GM19452 (cell line): ENCODE results near the gene TMEM248.
A peak's percentile ranks its signal among the peaks of the same experiment; 100 is the strongest.
"Not testable (repeated sequence)": the region's sequence is repeated elsewhere in the genome, so short reads cannot be mapped to it uniquely, and the experiment has no call there.

ENCODE experiments used
- ATAC-seq: cut with Tn5 transposase; IDR thresholded peaks from one replicate; pipeline ENCODE4 v1.9.1; 2021; ENCODE audit not compliant: unreplicated experiment

TMEM248 gene, protein sequence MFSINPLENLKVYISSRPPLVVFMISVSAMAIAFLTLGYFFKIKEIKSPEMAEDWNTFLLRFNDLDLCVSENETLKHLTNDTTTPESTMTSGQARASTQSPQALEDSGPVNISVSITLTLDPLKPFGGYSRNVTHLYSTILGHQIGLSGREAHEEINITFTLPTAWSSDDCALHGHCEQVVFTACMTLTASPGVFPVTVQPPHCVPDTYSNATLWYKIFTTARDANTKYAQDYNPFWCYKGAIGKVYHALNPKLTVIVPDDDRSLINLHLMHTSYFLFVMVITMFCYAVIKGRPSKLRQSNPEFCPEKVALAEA

DNA sequence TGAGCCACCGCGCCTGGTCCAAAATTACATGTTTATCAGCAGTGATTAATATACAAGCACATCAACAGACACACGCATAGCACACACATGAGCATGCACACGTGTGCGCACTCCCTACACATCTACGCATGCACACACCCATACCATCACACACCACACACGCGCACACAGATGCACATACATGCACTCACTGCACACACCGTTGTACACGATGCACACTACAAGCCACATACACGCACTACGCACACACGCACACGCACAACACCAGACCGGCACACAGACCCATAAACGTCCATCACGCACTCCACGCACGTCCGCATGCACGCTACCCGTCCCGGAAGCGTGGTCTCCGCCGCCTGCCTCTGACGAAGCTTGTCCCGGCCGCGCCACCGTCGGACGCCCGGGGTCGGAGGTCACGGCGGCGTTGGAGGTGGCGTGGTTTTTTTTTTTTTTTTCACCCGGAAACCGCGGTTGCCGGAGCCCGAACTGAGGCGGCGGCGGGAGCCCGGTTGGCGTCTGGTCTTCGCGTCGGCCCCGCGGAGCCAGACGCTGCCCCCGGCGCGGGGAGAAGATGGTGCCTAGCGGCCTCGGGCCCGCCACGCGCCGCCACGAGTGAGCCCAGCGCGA, at the start of gene TMEM248:
Gene TMEM248, plus strand, starts transcription at position 457 of the 627 bp plus-strand sequence. CDS start 20,641 bp downstream, outside the sequence.
- ATAC-seq = peak; percentile 79

DNA sequence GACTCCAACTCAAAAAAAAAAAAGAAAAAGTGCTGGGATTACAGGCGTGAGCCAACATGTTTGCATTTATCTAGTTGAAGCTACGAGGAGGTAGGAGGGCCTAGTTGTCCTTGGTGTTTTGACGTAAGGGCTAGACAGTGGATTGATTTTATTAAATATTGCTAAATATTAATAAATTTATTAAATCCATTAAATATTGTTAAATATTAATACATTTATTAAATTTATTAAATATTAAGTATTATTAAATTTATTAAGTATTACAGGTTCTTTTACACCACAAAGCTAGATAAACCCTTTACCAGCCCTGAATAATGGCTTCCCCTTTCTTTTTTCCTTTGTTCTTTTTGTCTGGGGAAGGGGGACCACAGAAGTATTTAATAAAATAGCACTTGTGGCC, 47.5 kb upstream of the TMEM248 start:
- ATAC-seq = no peak

DNA sequence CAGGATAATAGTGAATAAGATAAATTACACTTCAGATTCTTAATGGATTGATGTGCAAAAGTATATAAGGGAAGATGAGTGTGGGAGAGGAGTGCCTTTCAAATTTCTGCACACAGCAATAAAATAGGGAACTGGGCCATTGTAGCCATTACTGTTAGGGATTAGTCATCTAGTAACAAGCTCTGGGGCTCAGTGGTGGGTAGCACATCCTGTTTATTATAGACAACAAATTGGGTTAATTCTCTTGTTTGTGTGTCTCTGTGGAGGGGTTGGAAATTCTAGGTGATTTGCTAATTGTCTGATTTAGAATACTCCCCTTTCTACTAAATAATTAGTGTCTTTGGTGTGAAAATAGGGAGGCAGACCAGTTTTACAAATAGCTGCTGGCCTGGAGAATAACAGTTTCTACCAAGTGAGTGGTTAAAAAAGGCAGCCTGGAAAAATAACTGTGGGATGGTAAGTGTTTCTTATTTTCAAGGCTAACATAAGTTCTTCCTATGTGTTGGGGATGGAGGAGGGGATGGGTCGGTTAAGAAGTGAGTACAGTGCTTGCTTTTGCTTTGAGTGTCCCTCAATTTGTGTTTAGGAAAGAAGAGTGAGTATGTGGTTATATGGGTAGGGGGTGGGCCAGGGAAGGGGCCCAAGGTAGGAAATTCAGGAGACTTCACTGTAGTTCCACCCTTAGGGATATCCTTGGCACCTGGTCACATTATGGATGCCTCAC, 43.3 kb upstream of the TMEM248 start:
- ATAC-seq = peak; percentile 98

DNA sequence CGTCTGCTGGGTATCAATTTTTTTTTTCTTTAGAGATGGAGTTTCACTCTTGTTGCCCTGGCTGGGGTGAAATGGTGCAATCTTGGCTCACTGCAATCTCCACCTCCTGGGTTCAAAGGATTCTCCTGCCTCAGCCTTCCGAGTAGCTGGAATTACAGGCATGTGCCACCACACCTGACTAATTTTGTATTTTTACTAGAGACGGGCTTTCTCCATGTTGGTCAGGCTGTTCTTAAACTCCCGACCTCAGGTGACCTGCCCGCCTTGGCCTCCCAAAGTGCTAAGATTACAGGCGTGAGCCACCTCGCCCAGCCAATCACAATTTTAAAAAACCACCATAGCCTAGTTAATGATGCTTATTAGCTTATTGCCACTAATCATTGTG, 42.7 kb upstream of the TMEM248 start:
- ATAC-seq = not testable (repeated sequence)

DNA sequence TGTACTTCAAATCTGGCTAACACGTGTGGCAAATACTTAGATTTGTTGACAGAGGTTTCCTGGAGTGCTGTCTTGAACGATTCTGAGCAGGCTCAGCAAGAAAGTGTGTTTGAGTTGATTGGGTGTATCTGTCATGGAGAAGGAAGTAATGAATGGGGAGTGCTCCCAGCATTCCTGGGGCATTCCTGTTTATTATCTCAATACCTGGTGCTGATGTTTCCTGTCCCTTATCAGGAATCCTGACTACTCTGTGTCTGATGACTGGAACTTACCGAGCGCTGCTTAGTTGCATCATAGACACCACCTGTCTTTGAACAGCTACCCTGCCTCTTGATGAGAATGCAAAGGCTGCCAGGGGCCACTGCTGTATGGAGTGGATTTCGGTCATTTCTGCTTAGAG, 41.0 kb upstream of the TMEM248 start:
- no peak for ATAC-seq

DNA sequence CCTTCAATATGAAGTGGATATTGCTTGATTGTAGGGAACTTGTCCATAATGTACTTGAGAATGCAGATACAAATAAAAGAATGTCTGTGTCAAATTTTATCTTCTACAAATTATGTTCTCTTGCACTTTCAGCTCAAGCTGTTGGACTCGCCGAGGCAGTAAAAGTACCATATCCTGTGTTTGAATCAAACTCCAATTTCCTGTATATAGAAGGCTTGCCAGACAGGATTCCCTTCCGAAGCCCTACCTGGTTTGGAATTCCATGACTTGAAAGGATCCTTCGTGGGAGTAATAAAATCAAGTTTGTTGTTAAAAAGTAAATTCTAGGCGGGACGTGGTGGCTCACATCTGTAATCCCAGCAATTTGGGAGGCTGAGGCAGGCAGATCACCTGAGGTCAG, 40.4 kb upstream of the TMEM248 start:
- not testable (repeated sequence) for ATAC-seq

DNA sequence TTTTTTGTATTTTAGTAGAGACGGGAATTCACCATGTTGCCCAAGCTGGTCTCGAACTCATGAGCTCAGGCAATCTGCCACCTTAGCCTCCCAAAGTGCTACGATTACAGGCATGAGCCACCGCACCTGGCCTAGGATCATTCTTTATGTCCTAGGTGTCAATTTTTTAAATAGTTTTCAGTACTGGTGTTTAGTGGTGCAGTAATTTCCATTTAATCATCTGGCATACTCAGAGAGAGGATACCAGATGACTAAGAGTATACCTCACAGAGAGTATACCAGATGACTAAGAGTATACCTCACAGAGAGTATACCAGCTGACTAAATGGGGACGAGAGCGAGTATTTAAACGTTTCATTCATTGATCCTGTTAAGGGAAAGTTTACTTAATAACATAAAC, 37.3 kb upstream of the TMEM248 start:
- no peak for ATAC-seq

DNA sequence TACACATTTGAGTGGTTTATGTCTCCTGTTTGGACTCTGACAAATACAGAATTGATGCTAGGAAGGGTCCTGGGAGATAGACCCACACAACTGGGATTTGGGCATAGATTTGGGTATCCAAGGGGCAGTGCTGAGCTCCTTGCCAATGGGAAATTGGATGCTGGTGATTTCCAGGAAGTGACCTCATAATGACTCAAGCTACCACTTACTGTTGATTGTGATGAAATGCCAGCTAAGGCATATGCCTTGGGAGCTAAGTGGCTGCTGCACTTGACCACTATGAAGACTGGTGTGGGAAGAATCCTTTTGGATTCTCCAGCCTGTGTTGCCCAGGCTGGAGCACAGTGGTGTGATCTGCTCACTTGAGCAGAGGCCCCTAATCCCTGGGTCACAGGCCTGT, 36.5 kb upstream of the TMEM248 start:
- not testable (repeated sequence) for ATAC-seq

DNA sequence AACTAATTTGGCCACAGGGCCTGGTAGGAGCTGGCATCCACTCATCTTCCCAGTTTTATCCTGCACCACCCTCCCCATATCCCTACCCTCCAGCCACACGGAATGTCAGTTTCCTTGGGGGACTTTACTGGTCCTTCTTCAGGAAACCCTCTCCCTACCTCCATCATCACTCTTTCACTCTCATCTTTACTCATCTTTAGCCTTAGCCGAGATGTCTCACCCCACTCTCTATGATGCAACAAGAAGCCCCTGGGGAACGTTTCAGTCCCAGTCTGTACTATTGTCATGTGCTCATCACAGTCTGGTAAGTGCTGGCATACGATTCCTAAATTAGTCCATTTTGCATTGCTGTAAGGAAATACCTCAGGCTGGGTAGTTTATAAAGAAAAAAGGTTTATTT, 34.9 kb upstream of the TMEM248 start:
- ATAC-seq = peak; percentile 62

DNA sequence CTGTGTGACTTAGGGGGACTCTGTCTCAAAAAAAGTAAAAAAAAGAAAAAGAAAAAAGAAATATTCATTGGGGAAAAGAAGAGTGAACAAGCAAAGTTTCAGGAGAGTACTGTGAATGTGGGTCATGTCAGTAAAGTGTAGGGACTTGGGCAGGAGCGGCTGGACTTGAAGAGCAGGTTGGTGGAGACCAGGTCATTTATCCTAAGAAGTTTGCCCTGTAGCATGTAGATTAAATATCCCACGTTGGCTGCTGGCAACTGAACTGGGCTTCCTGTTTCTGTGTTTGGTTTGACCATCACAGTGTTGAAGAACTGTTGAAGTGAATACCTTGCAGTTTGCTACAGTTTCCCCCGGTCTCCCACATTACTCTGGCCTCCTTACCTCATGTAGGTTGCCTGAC, 32.8 kb upstream of the TMEM248 start:
- not testable (repeated sequence) for ATAC-seq

DNA sequence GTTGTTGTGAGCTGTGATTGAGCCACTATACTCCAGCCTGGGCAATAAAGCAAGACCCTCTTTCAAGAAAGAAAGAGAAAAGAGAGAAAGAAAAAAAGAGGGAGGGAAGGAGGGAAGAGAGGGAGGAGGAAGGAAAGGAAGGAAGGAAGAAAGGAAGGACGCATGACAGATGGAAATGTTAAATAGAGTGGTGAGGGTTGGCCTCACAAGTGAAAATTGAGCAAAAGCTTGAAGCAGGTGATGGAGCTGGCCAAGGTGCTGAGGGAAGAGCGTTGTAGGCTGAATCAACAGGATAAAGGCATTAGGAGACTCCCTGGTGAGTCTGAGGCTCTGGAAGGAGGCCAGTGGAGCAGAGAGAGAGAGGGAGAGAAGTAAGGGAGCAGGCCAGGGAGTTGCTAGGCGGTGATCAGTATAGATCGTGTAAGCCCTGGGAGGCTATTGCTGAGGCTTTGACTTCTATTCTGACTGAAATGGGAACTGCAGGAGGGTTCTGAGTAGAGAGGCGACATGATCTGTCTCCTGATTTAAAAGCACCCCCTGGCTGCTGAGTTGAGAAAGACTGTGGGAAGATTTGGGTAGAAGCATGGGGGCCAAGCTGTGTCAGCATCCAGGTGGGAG, 26.5 kb upstream of the TMEM248 start:
- ATAC-seq = no peak

DNA sequence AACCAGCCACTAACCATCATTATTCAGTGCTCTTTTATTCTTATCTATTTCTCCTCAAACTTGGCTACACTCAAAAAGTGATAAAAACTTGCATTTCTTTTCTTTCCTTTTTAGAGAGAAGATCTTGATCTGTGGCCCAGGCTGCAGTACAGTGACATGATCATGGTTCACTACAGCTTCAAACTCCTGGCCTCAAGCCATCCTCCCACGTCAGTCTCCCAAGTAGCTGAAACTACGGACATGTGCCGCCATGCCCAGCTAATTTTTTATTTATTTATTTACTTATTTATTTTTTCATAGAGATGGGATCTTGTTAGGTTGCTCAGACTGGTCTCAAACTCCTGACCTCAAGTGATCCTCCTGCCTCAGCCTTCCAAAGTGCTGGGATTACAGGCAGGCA, 24.6 kb upstream of the TMEM248 start:
- no peak for ATAC-seq

DNA sequence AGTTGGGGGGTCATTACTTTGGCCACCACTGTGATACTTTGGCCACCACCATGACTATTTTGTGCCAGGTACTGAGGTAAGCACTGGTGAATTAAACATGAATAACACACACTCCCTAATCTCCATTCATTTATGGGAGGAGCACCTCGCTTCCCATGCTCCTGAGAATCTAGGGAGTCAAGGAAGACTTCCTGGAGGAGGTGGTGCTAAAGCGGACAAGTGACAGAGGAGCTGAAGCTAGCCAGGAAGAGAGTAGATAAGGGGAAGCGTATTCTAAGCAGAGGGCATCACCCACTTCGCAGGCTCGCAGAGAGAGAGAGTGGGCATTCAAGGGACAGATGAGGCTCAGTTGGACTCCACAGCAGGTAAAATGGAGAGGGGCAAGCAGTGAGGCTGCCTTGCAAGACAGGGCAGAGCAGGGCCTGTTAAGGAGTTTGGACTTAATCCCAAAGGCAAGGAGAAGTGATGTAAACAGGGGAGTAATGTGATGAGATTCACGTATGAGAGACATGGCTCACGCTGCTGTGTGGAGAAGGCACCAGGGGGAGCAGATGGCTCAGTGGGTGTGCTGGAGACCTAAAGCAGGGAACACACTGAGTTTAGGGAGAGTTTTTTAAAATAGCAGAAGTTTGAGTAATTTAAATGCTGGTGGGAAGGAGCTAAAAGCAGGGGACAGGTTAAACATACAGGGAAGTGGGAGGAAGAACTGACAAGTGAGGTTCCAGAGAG, 21.3 kb upstream of the TMEM248 start:
- no peak for ATAC-seq

DNA sequence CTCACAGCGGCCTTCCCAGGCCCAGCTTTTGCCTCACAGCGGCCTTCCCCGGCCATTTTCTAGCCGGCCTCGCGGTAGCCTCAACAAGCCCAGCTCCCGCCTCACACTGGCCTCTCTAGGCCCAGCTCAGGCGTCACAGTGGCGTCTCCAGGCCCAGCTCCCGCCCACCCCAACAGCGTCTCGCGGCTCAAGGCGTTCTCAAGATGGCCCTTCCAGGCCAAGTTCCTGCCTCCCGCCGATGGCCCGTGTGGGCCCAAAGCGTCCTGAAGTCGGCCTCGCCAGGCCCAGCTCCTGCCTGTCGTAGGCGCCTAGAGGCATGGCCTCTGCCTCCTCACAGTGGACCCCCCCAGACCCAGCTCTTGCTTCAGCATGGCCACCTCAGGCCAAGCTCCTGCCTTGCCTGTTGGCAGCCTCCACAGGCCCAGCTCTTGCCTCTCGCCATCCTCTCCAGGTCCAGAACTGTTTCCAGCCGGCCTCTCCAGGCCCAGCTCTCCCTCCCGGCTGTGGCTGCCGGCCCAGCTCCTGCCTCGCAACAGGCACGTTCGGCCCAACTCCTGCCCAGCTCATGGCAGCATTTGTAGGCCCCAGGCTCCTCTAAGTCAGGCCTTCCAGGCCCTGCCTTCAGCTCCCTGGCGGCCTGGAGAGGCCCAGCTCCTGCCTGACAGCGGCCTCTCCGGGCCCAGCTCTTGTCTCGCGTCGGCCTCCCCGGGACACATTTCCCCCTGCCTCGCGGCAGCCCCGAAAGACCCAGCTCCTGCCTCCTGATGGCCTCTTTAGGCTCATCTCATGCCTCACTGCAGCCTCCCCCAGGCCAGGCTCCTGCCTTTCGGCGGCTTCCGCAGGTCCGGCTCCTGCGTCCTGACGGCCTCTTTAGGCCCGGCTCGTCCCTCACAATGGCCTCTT, 18.8 kb upstream of the TMEM248 start:
- no peak for ATAC-seq

DNA sequence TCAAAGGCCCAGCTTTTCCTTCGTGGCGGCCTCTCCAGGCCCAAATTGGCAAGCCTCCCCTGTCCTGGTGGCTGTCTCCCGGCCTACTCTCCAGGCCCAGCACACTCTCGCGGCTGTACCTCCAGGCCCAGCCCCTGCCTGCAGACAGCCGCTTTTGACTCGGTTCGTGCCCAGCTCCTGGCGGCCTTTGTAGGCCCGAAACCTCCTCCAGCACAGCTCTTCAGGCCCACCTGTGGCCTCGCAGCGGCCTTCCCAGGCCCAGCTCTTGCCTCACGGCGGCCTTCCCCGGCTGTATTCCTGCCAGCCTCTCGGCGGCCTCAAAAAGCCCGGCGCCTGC, 18.2 kb upstream of the TMEM248 start:
- ATAC-seq = no peak

DNA sequence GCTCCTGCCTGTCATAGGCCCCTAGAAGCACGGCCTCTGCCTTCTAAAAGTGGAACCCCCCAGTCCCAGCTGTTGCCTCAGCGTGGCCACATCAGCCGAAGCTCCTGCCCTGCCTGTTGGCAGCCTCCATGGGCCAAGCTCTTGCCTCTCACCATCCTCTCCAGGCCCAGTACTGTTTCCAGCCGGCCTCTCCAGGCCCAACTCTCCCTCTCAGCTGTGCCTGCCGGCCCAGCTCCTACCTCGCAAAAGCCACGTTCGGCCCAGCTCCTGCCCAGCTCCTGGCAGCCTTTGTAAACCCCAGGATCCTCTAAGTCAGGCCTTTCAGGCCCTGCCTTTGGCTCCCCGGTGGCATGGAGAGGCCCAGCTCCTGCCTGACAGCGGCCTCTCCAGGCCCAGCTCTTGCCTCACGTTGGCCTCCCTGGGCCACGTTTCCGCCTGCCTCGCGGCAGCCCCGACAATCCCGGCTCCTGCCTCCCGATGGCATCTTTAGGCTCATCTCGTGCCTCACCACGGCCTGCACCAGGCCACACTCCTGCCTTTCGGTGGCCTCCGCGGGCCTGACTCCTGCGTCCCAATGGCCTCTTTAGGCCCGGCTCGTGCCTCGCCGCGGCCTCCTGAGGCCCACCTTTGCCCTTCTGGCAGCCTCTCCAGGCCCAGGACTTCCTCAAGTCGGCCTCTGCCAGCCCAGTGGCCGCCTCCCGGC, 17.5 kb upstream of the TMEM248 start:
- no peak for ATAC-seq

DNA sequence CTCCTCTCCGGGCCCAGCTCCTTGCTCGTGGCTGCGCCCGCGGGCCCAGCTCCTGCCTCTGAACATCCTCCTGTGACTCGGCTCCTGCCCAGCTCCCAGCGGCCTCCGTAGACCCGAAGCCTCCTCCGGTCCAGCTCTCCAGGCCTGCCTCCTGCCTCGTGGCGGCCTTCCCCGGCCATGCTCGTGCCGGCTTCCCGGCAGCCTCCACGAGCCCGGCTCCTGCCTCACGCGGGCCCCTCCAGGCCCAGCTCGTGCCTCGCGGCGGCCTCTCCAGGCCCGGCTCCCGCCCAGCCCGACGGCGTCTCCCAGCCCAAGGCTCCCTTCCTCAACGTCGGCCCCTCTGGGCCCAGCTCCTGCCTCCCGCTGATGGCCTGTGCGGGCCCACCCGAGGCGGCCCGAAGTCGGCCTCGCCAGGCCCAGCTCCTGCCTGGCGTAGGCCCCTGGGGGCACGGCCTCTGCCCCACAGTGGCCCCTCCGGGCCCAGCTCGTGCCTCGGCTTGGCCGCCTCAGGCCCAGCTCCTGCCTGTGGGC, 16.9 kb upstream of the TMEM248 start:
- ATAC-seq = no peak

DNA sequence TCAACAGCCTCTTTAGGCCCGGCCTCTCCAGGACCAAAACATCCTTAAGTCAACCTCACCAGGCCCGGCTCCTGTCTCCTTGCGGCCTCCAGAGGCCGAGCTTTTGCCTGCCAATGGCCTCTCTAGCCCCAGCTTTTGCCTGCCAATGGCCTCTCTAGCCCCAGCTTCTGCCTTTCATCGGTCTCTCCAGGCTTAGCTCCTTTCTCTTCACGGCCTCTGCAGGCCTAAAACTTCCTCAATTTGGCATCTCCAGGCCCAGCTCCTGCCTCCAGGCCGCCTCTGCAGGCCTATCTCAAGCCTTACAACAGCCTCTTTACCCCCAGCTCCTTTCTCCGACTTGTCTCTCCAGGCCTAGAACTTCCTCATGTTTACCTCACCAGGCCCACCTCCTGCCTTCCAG, 15.7 kb upstream of the TMEM248 start:
- ATAC-seq = no peak

DNA sequence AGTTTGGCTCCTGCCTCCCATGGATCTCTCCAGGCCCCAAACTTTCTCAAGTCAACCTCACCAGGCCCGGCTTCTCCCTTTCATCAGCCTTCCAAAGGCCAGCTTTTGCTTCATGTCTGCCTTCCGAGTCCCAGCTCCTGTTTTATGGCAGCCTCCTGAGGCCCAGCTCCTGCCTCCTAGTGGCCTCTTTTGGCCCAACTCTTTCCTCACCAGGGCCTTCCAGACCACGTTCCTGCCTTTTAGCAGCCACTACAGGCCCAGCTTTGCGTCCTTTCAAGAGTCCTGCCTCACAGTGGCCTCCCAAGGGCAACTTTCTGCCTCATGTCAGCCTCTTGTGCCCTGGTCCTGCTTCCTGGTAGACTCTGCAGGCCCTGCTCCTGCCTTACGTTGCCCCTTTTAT, 15.3 kb upstream of the TMEM248 start:
- ATAC-seq = no peak
